PC-9 (cell line): Measurements from ENCODE around the gene ACTR1A. TPM values are rescaled to one million over a fixed set of nuclear protein-coding genes. Genes with fewer than 3 reads are reported as not detected.
"Not testable (repeated sequence)": the region's sequence is repeated elsewhere in the genome, so short reads cannot be mapped to it uniquely, and the experiment has no call there.

ENCODE experiments used
- BruUV-seq: library from RNA; stranded (reverse); fragments of 400-500 nt; replicated peaks from 2 replicates; lab custom pipeline; 2021; lab: Mats Ljungman, UMichigan
- CTCF ChIA-PET: fragments of 300-600 bp; sonication (Branson Sonifier 250); formaldehyde crosslinking; loops from one replicate; lab custom pipeline; 2022; ENCODE audit warnings: antibody characterized with exemption; lab: Charles Lee
- POLR2A ChIA-PET: fragments of 300-600 bp; sonication (Branson Sonifier 250); formaldehyde crosslinking; loops from one replicate; lab custom pipeline; 2022; ENCODE audit warnings: antibody characterized with exemption; ENCODE audit not compliant: unreplicated experiment; lab: Charles Lee
- DNase-seq, 2 experiments: peaks; one replicate each; pipeline versions ENCODE4 v3.0.0 to v3.0.0-alpha.2; 2015 to 2022; ENCODE audit warnings: mixed read lengths in 1 of 2
- H2AFZ ChIP-seq: fragments of 200-600 bp; sonication (generic); 2 replicates; pipeline ENCODE4 v1.8.1; 2017; ENCODE audit warnings: antibody characterized with exemption
- H3F3A ChIP-seq: fragments of 200-600 bp; sonication (generic); 2 replicates; pipeline ENCODE4 v1.8.1; 2017; ENCODE audit warnings: antibody characterized with exemption, mild to moderate bottlenecking, low read depth; ENCODE audit not compliant: insufficient read depth
- H3K27ac ChIP-seq: fragments of 200-600 bp; sonication (generic); 2 replicates; pipeline ENCODE4 v1.6.1; 2016; ENCODE audit warnings: mixed run types
- H3K27me3 ChIP-seq: fragments of 200-600 bp; sonication (generic); 2 replicates; pipeline ENCODE4 v1.6.1; 2016; ENCODE audit warnings: low read depth, mixed run types; ENCODE audit not compliant: insufficient read depth
- H3K36me3 ChIP-seq: fragments of 200-600 bp; sonication (generic); 2 replicates; pipeline ENCODE4 v1.6.1; 2016; ENCODE audit warnings: low read depth, mixed run types
- H3K4me1 ChIP-seq: fragments of 200-600 bp; sonication (generic); replicated peaks from 2 replicates; pipeline ENCODE4 v1.6.1; 2016; ENCODE audit warnings: mixed run types; ENCODE audit not compliant: insufficient read depth
- H3K4me2 ChIP-seq: fragments of 200-600 bp; sonication (generic); 2 replicates; pipeline ENCODE4 v1.6.1; 2017; ENCODE audit warnings: mixed run types
- H3K4me3 ChIP-seq: fragments of 200-600 bp; sonication (generic); 2 replicates; pipeline ENCODE4 v1.6.1; 2016; ENCODE audit warnings: mixed run types
- H3K79me2 ChIP-seq: fragments of 200-600 bp; sonication (generic); 2 replicates; pipeline ENCODE4 v1.6.1; 2017; ENCODE audit warnings: low read depth, mixed run types
- H3K9me2 ChIP-seq: fragments of 200-600 bp; sonication (generic); 2 replicates; pipeline ENCODE4 v1.8.1; 2017; ENCODE audit warnings: mild to moderate bottlenecking; ENCODE audit not compliant: insufficient read depth
- H3K9me3 ChIP-seq: fragments of 200-600 bp; sonication (generic); 2 replicates; pipeline ENCODE4 v1.8.1; 2016; ENCODE audit warnings: low read depth; ENCODE audit not compliant: insufficient read depth
- H4K20me1 ChIP-seq: fragments of 200-600 bp; sonication (generic); 2 replicates; pipeline ENCODE4 v1.8.1; 2017; ENCODE audit not compliant: insufficient read depth
- CTCF ChIP-seq: fragments of 200-600 bp; sonication (generic); conservative IDR thresholded peaks from 2 replicates; pipeline ENCODE4 v1.6.1; 2017; ENCODE audit warnings: mixed run types, antibody characterized with exemption, mild to moderate bottlenecking, moderate library complexity
- EZH2 ChIP-seq: fragments of 200-600 bp; sonication (generic); IDR thresholded peaks from 2 replicates; pipeline ENCODE4 v1.8.0; 2017; ENCODE audit warnings: antibody characterized with exemption, low read depth
- intact Hi-C: fragments of 100-400 bp; cut with micrococcal nuclease; formaldehyde crosslinking; loops from one replicate; pipeline ENCODE4 v1.10.0; 2022; ENCODE audit not compliant: unreplicated experiment
- total RNA-seq: library from RNA; stranded (reverse); gene quantifications from 2 replicates; pipeline ENCODE4 v1.2.3, GENCODE V29; 2021

The ACTR1A gene
- total RNA-seq, 1 experiment from 2014 or later = 29.4 TPM

- H2AFZ ChIP-seq = no peak overlapping the region
- ChIA-PET CTCF (no interaction called here), POLR2A (no interaction called here)
- no peak for DNase-seq
- H3K4me1 ChIP-seq = no peaks in the 10 kb centered on the region
- no peak overlapping the region for H3K27ac ChIP-seq
- no peaks in the 10 kb centered on the region for H3K79me2 ChIP-seq
- no peaks in the 10 kb centered on the region for H4K20me1 ChIP-seq
- no peaks in the 10 kb centered on the region for H3K27me3 ChIP-seq
- H3K9me2 ChIP-seq = no peaks in the 10 kb centered on the region
- H3K4me3 ChIP-seq = no peak overlapping the region
- no TSS peak for BruUV-seq
- intact Hi-C loops = no loop called here
- no peaks in the 10 kb centered on the region for H3K36me3 ChIP-seq
- no peaks in the 10 kb centered on the region for H3F3A ChIP-seq
- no peaks in the 10 kb centered on the region for H3K9me3 ChIP-seq
- H3K4me2 ChIP-seq = no peak overlapping the region
- TF ChIP-seq CTCF (no peak), EZH2 (no peak)
Observed at GRCh38 chr10:102458656-102459055, 43.9 kb downstream of the ACTR1A start.

GRCh38 chr10:102457591-102458150 lies 44.8 kb downstream of the ACTR1A start:
- no peak overlapping the region for H3K27ac ChIP-seq
- no peaks in the 10 kb centered on the region for H3K27me3 ChIP-seq
- H3F3A ChIP-seq = peaks cover 5% of the 10 kb centered on the region; the same call in 1 of the 2 replicates
- no peaks in the 10 kb centered on the region for H4K20me1 ChIP-seq
- no peaks in the 10 kb centered on the region for H3K9me2 ChIP-seq
- H2AFZ ChIP-seq = no peak overlapping the region
- H3K9me3 ChIP-seq = no peaks in the 10 kb centered on the region
- ChIA-PET POLR2A (no interaction called here), CTCF (no interaction called here)
- no peak for DNase-seq
- intact Hi-C loops = no loop called here
- BruUV-seq = no TSS peak
- no peak overlapping the region for H3K4me3 ChIP-seq
- peaks cover 5% of the 10 kb centered on the region; the same call in 1 of the 2 replicates for H3K4me1 ChIP-seq
- 0 out of 2 replicates have a peak, but pooled peaks cover 5% of the 10 kb centered on the region for H3K79me2 ChIP-seq
- H3K36me3 ChIP-seq = no peaks in the 10 kb centered on the region
- no peak for TF ChIP-seq EZH2
- TF ChIP-seq CTCF = no peak
- no peak overlapping the region for H3K4me2 ChIP-seq

- intact Hi-C loops = no loop called here
- Histone ChIP-seq H3K9me2 (no peaks in the 10 kb centered on the region), H3K4me2 (no peak overlapping the region), H3K4me3 (no peak overlapping the region), H3K36me3 (no peaks in the 10 kb centered on the region), H3K27ac (peak overlapping the region; percentile 41; the same call in 1 of the 2 replicates), H4K20me1 (no peaks in the 10 kb centered on the region), H3K9me3 (no peaks in the 10 kb centered on the region), H2AFZ (no peak overlapping the region), H3K27me3 (no peaks in the 10 kb centered on the region), H3F3A (peaks cover 7% of the 10 kb centered on the region; the same call in 1 of the 2 replicates), H3K4me1 (peaks cover 13% of the 10 kb centered on the region), H3K79me2 (peaks cover 18% of the 10 kb centered on the region)
- no TSS peak for BruUV-seq
- DNase-seq = no peak
- ChIA-PET CTCF (no interaction called here), POLR2A (no interaction called here)
- TF ChIP-seq EZH2 (no peak), CTCF (no peak)
Observed at GRCh38 chr10:102455893-102456471, 46.5 kb downstream of the ACTR1A start.

GRCh38 chr10:102454662-102455487 lies 47.6 kb downstream of the ACTR1A start:
- H3K27ac ChIP-seq, H3K4me2 ChIP-seq, DNase-seq, H3K9me2 ChIP-seq, POLR2A ChIA-PET, H2AFZ ChIP-seq, H4K20me1 ChIP-seq, H3K27me3 ChIP-seq, BruUV-seq, H3K36me3 ChIP-seq, CTCF ChIA-PET, H3K9me3 ChIP-seq, intact Hi-C loops, H3F3A ChIP-seq, H3K4me3 ChIP-seq: not testable (repeated sequence)
- peaks cover 13% of the 10 kb centered on the region for H3K4me1 ChIP-seq
- H3K79me2 ChIP-seq = peaks cover 20% of the 10 kb centered on the region
